Fibroblast of lung (primary cell): Measurements from ENCODE around the gene PRDX2. TPM values are rescaled to one million over a fixed set of nuclear protein-coding genes. Genes with fewer than 3 reads are reported as not detected.

Experiments
- DNase-seq, 2 donors: peaks; one replicate each; pipeline versions ENCODE4 v3.0.0 to v3.0.0-alpha.2; 2010; ENCODE audit warnings: low read depth in 2 of 2
- H2AFZ ChIP-seq: 2 replicates; pipeline ENCODE4 v1.5.1; 2012; ENCODE audit warnings: low read length, control low read depth, inconsistent platforms
- H3K27ac ChIP-seq: 2 replicates; pipeline ENCODE4 v1.5.1; 2011; ENCODE audit warnings: low read length, control low read depth; ENCODE audit not compliant: insufficient read depth
- H3K27me3 ChIP-seq: 2 replicates; pipeline ENCODE4 v1.5.1; 2011; ENCODE audit warnings: mild to moderate bottlenecking, low read length; ENCODE audit not compliant: control insufficient read depth, insufficient read depth
- H3K36me3 ChIP-seq: 2 replicates; pipeline ENCODE4 v1.5.1; 2011; ENCODE audit warnings: low read length; ENCODE audit not compliant: control insufficient read depth, insufficient read depth
- H3K4me1 ChIP-seq: 2 replicates; pipeline ENCODE4 v1.5.1; 2011; ENCODE audit warnings: low read length; ENCODE audit not compliant: control insufficient read depth, insufficient read depth; ENCODE audit errors: extremely low read depth
- H3K4me2 ChIP-seq: 2 replicates; pipeline ENCODE4 v1.5.1; 2011; ENCODE audit warnings: low read length, control low read depth; ENCODE audit not compliant: insufficient read depth; ENCODE audit errors: extremely low read depth
- H3K4me3 ChIP-seq, 4 experiments: fragments of 200-600 bp in 1 of 4; sonication (generic) in 1 of 4; replicated peaks in 1 of 4; 2 replicates each; pipeline ENCODE4 v1.5.1; 2011 to 2016; ENCODE audit warnings: low read length in 4 of 4, low read depth in 3 of 4, mild to moderate bottlenecking in 3 of 4, control low read depth in 2 of 4, inconsistent platforms in 1 of 4, mixed read lengths in 1 of 4; ENCODE audit not compliant: insufficient read depth in 1 of 4; ENCODE audit errors: control extremely low read depth in 1 of 4
- H3K79me2 ChIP-seq: 2 replicates; pipeline ENCODE4 v1.5.1; 2012; ENCODE audit warnings: mild to moderate bottlenecking, low read length, inconsistent platforms; ENCODE audit not compliant: control insufficient read depth, insufficient read depth
- H3K9ac ChIP-seq: 2 replicates; pipeline ENCODE4 v1.5.1; 2011; ENCODE audit warnings: mild to moderate bottlenecking, low read length, control low read depth; ENCODE audit not compliant: insufficient read depth
- H3K9me3 ChIP-seq: 2 replicates; pipeline ENCODE4 v1.5.1; 2012; ENCODE audit warnings: low read depth, low read length; ENCODE audit not compliant: control insufficient read depth, insufficient read depth
- H4K20me1 ChIP-seq: 2 replicates; pipeline ENCODE4 v1.5.1; 2011; ENCODE audit warnings: low read length; ENCODE audit not compliant: control insufficient read depth, insufficient read depth; ENCODE audit errors: extremely low read depth
- CTCF ChIP-seq, 2 donors: IDR thresholded peaks in 1 of 2; conservative IDR thresholded peaks in 1 of 2; 1 replicate in 1 of 2; 2 replicates in 1 of 2; pipeline ENCODE4 v1.5.1; 2011 to 2012; ENCODE audit warnings: low read length in 2 of 2, control low read depth in 1 of 2, inconsistent platforms in 1 of 2, low read depth in 1 of 2, mild to moderate bottlenecking in 1 of 2
- EZH2 ChIP-seq: IDR thresholded peaks from 2 replicates; pipeline ENCODE4 v1.5.1; 2012; ENCODE audit warnings: low read length, control low read depth, mild to moderate bottlenecking; ENCODE audit errors: missing control alignments
- polyA plus RNA-seq, 2 donors: library from polyadenylated mRNA; depleted of rRNA in 1 of 2; stranded (reverse) in 1 of 2; unstranded in 1 of 2; fragments of >200 nt; gene quantifications; 2 replicates each; pipeline ENCODE4 v1.2.1, GENCODE V29; 2011 to 2012; ENCODE audit warnings: missing spikeins in 1 of 2
- total RNA-seq: library from RNA; depleted of rRNA; stranded (reverse); fragments of >200 nt; gene quantifications from 2 replicates; pipeline ENCODE4 v1.2.1, GENCODE V29; 2014

The PRDX2 gene
- total and polyA plus RNA-seq, 2 donors (not counting 1 experiment from before 2014, with no cell fraction given), result 186 to 228 TPM

- H3K4me1 ChIP-seq, result peaks cover 16% of the 10 kb centered on the region
- H3K9ac ChIP-seq, result peak overlapping the region; percentile 99
- H3K27me3 ChIP-seq, result no peaks in the 10 kb centered on the region
- peaks cover 20% of the 10 kb centered on the region for H3K79me2 ChIP-seq
- peak in 1 of 2 donors; percentile 61 for DNase-seq
- H3K4me3 ChIP-seq, result peak overlapping the region in 3 of 4 experiments; percentile 27 to 96 (median 30)
- H3K36me3 ChIP-seq, result peaks cover 2% of the 10 kb centered on the region
- no peaks in the 10 kb centered on the region for H3K9me3 ChIP-seq
- H3K27ac ChIP-seq, result peak overlapping the region; percentile 97
- H4K20me1 ChIP-seq, result no peaks in the 10 kb centered on the region
- peak overlapping the region; percentile 54 for H3K4me2 ChIP-seq
- TF ChIP-seq EZH2, result no peak
- TF ChIP-seq CTCF (conservative IDR thresholded peaks at IDR 0.05 in 1 of 2, IDR thresholded peaks at IDR 0.05 in 1 of 2; ENCODE audit: low read depth in 1 of 2, low read length in 2 of 2), result no peak
- H2AFZ ChIP-seq, result no peak overlapping the region
These were observed 7.2 kb downstream of the PRDX2 start for GRCh38 chr19:12794196-12794941.

DNA sequence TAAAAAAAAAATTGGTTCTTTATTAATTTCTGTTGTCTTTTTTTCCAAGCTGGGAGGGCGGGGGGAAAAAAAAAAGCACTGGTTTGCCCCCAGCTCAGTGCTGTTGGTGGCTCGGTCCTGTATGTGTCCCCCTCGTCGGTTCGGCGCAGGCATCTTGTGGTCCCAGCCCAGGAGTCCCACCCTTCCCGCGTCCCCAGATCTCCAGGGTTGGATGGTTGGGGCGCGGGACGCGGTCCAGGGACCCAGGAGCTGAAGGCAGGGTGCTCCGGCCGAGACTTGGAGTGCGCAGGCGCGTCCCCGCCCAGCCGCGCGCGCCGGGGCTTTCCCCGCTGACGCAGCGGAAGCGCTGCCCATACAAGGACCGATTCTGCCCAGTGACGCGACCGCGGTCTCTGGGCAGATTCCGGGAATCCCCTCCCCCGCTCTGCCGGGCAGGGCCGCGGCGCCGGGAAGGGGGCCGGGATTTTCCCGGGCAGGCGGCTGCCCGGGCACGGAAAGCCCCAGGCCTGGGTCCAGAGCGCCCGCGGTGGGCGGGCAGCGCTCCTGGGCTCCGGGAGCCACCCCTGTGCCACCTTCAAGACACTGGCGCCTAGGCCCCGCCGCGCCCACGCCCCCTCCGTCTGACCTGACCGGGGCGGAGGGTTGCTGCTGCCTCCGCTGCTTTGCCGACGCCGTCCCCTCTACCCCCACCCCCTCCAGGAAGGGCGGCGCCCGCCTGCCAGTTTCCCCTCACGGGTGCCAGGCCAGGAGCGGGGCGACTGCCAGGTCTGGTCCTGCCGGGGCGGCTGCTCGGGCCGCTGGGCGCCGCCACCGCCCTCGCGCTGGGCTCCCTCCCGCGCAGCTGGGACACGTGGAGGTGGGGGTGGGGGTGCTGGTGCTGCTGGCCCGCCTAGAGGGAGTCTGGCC lies 8.1 kb downstream of the PRDX2 start:
- Histone ChIP-seq H3K4me3 (peak overlapping the region; percentile 73 to 98 (median 94)), H3K9ac (peak overlapping the region; percentile 99), H4K20me1 (no peaks in the 10 kb centered on the region), H3K4me1 (peaks cover 23% of the 10 kb centered on the region), H3K27ac (peak overlapping the region; percentile 97), H3K9me3 (no peaks in the 10 kb centered on the region), H3K4me2 (peak overlapping the region; percentile 72), H3K36me3 (peaks cover 2% of the 10 kb centered on the region), H3K79me2 (peaks cover 20% of the 10 kb centered on the region), H2AFZ (no peak overlapping the region), H3K27me3 (no peaks in the 10 kb centered on the region)
- peak; percentile 89 to 94 for DNase-seq
- no peak for TF ChIP-seq CTCF (conservative IDR thresholded peaks at IDR 0.05 in 1 of 2, IDR thresholded peaks at IDR 0.05 in 1 of 2; ENCODE audit: low read depth in 1 of 2, low read length in 2 of 2)
- no peak for TF ChIP-seq EZH2

DNA sequence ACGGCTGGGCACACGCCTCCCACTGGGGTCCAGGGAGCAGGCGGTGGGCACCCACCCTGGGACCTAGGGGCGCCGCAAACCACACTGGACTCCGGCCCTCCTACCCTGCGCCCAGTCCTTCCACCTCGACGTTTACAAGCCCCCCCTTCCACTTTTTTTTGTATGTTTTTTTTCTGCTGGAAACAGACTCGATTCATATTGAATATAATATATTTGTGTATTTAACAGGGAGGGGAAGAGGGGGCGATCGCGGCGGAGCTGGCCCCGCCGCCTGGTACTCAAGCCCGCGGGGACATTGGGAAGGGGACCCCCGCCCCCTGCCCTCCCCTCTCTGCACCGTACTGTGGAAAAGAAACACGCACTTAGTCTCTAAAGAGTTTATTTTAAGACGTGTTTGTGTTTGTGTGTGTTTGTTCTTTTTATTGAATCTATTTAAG lies 8.7 kb downstream of the PRDX2 start:
- Histone ChIP-seq H3K79me2 (peaks cover 20% of the 10 kb centered on the region), H3K27me3 (no peaks in the 10 kb centered on the region), H2AFZ (no peak overlapping the region), H3K9me3 (no peaks in the 10 kb centered on the region), H4K20me1 (no peaks in the 10 kb centered on the region), H3K4me2 (peak overlapping the region; percentile 72), H3K27ac (peak overlapping the region; percentile 97), H3K36me3 (peaks cover 2% of the 10 kb centered on the region), H3K9ac (peak overlapping the region; percentile 99), H3K4me3 (peak overlapping the region; percentile 73 to 98 (median 94)), H3K4me1 (peaks cover 29% of the 10 kb centered on the region)
- no peak for TF ChIP-seq EZH2
- no peak for TF ChIP-seq CTCF (conservative IDR thresholded peaks at IDR 0.05 in 1 of 2, IDR thresholded peaks at IDR 0.05 in 1 of 2; ENCODE audit: low read depth in 1 of 2, low read length in 2 of 2)
- DNase-seq, result no peak
